PC-9 (cell line): Measurements from ENCODE around the gene LIPN.

ENCODE experiments used
- EZH2 ChIP-seq: fragments of 200-600 bp; sonication (generic); IDR thresholded peaks from 2 replicates; pipeline ENCODE4 v1.8.0; 2017; ENCODE audit warnings: antibody characterized with exemption, low read depth
- TF ChIP-seq, protein P1 (sequence below): fragments of 200-600 bp; sonication (generic); conservative IDR thresholded peaks from 2 replicates; pipeline ENCODE4 v1.6.1; 2017; ENCODE audit warnings: mixed run types, antibody characterized with exemption, mild to moderate bottlenecking, moderate library complexity

DNA sequence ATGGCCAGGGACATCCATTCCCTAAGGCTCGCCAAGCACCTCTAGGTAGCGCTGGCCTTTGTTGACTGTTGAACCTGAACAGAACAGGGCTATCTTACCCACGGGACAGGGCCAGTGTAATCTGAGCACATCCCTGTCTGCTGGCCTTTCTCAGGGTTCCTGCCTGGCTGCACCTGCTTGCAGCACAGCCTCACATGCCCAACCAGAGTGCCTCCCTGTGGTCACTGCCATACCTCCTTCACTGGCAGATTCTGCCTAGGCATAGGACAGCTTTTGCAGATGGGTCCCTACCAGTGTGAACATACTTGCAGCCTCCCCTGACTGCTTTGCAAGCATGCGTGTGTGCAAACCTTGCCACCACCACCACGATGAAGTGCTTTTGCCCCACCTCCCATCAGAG lies 15.8 kb upstream of the LIPN start:
- no peak for TF ChIP-seq EZH2
- TF ChIP-seq, protein P1, sequence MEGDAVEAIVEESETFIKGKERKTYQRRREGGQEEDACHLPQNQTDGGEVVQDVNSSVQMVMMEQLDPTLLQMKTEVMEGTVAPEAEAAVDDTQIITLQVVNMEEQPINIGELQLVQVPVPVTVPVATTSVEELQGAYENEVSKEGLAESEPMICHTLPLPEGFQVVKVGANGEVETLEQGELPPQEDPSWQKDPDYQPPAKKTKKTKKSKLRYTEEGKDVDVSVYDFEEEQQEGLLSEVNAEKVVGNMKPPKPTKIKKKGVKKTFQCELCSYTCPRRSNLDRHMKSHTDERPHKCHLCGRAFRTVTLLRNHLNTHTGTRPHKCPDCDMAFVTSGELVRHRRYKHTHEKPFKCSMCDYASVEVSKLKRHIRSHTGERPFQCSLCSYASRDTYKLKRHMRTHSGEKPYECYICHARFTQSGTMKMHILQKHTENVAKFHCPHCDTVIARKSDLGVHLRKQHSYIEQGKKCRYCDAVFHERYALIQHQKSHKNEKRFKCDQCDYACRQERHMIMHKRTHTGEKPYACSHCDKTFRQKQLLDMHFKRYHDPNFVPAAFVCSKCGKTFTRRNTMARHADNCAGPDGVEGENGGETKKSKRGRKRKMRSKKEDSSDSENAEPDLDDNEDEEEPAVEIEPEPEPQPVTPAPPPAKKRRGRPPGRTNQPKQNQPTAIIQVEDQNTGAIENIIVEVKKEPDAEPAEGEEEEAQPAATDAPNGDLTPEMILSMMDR = no peak
